HG02870 (cell line): ENCODE results near the gene FBL.

Source experiments
- ATAC-seq: cut with Tn5 transposase; IDR thresholded peaks from one replicate; pipeline ENCODE4 v1.9.1; 2021; ENCODE audit warnings: mild to moderate bottlenecking, moderate library complexity; ENCODE audit not compliant: unreplicated experiment

The FBL gene

DNA sequence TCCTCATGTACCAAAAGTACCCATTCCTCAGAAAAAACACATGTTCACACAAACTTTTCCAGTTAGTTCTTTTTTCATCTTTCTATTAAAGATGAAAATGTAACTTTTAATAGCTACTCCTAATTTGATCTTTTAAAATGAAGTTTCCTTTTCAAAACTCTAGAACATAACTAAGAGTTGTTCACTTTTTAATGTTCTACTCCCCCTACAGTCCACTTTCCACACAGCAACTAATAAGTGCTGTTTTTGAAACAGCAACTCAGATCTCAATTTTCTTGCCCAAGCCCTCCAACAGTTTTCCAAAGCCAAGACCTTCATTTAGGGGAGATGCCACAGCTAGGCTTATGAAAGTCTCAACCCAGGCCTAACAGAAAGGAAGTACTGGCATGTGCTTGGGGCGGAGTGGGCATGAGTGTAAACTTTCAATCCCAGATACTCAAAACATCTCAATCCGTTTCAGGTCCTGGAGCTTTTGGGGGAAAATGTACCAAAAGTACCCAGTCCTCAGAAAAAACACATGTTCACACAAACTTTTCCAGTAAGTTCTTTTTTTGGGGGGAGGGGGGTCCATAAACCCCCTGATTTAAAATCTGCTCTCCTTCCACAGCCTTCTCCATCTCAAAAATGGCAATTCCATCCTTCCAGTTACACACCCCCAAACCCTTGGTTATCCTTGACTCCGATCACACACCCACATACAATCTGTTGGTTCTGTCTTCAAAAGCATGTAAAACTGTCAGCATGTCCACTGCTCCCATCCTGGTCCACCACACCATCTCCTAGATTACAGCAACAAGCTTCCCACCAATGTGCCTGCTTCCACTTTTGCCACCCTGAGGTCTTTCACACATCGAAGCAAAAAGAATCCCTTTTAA is 2.0 kb downstream of the FBL start:
- ATAC-seq: no peak

DNA sequence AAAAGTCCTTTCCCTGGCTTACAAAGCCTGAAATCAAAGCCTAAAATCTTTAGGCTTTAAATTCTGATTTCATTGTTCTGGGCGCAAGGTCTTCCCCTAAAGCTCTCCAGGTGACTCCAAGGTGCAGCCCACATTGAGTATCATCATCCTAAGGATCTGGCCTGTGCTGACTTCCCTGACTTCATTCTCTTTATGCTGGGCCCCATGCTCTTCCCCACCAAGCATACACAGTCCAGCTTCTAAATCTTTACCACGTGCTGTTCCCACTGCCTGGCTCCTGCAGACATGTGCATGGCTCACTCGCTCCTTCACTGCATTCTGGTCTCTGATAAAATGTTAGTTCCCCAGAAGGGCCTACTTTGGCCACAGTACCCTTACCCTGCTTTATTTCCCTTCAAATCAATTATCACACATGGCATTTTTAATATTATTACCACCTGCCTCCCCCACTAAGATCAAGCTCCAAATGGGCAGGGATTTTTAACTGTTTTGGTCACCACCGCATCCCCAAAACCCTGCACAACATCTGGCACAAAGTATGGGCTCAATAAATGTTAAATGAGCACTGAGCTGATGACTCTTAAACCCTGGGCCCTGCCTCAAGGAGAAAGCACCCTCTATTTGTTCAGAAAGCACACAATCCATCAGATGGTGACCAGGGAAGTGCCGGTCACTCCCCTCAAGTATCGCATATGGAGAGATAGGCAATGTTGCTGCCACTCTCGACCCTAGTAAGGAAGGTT is 3.3 kb downstream of the FBL start:
- no peak for ATAC-seq

DNA sequence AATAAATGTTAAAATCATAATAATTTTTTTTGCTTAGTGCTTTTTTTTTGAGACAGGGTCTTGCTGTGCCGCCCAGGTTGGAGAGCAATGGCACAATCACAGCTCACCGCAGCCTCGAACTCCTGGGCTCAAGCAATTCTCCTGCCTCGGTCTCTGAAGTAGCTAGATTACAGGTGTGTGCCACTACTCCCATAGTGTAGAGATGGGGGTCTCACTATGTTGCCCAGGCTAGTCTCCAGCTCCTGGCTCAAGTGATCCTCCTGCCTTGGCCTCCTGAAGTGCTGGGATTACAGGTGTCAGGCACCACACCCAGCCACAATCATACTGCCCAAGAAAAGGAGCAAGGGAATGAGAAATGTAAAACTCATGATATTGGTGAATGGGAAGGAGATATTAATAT is 5.1 kb downstream of the FBL start:
- no peak for ATAC-seq

DNA sequence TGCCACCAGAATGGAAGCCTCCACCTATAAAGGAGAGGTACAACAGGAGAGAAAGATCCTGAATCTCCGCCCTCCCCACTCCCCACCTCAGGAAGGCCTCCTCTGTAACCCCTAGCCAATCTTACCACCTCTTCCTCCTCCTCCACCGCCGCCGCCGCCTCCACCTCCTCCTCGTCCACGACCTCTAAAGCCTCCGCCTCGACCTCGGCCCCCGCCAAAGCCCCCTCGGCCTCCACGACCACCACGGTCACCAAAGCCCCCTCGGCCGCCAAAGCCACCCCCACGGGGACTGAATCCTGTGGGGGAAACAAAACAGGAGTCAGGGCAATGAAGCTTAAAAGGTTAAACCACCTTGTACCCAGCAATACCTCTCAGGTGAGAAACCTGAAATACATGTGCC is 5.7 kb downstream of the FBL start:
- no peak for ATAC-seq

DNA sequence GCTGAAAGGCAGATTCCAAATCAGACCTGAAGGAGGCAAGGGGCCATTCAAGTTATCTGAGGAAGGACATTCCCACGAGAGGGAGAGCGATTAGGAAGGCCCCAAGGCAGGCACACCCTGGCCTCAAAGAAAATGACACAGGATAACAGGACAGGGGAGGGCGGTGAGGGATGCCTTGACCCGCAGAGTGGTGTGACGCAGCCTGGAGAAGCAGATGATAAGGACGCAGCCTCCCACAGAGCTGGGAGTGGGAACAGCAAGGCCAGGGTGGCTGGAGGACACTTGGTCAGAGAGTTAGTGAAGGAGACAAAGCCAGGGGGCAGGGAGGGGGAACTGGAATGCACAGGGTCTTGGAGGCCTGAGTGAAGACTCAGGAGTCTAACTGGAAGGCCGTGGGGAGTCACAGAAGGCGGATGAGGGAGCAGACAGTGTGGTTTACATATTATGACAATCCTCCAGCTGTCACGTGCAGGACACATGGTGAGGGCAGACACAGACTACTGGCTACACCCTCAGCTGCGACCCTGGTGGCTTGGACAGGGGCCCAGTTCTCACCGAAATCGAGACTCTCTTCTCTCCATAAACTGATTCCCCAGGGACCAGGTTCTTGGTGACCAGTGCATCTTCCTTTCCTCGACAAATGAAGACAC is 6.4 kb downstream of the FBL start:
- ATAC-seq: no peak

DNA sequence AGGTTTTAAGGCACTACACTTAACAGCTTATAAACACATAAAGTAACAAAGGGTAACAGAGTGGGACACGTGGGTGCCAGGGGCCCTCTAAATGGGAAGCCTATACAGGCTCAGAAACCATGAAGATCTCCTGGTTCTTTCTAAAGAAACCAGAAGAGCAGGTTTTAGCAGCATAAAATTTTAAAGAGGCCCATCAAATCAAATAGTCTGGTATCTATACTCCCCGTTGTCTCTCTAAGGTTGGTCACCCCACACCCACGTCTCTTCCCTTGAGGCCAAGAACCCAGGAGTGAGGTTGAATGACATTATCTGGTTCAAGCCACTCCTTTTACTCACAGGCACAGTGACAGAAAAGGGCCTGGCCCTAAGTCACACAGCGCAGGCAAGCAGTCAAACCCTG is 7.6 kb downstream of the FBL start:
- ATAC-seq: no peak

DNA sequence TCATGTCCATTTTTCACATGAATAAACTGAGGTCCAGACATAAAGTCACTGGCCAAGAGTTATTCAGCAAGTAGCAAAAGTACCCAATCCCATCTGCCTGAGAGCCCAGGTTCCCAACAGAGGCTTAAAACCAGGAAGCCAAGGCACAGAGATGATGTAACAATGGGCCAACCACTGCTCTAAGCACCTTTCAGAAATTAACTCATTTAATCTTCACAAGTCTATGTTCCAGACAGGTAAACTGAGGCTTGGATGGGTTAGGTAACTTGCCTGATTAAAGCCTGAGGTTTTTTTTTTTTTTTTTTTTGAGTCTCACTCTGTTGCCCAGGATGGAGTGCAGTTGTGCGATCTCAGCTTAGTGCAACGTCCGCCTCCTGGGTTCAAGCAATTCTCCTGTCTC is 8.2 kb downstream of the FBL start:
- no peak for ATAC-seq

DNA sequence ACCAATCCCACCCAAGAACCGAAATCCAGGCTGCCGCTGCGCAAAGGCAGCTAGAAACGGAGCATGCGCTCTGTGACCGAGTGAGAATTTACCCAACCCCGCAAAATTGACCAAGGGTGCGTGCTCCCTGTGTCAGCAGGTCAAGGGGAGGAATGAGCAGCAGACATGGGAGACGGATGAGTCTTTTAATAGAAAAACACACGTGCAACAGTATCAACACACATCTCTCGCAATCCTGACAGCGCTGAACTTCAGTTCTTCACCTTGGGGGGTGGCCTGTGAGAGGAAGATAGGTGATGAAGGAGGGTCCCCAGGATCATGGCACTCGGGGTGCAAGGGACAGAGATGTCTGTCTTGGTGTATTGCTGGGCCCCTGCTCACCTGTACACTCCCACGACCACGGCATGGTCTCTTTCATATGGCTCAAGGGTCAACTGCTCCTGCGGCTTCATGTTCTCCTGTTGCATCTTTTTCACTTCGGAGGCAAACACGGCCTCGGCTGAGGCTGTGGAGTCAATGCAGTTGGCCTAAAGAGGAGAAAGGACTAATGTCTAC is 11.8 kb downstream of the FBL start:
- ATAC-seq: no peak

DNA sequence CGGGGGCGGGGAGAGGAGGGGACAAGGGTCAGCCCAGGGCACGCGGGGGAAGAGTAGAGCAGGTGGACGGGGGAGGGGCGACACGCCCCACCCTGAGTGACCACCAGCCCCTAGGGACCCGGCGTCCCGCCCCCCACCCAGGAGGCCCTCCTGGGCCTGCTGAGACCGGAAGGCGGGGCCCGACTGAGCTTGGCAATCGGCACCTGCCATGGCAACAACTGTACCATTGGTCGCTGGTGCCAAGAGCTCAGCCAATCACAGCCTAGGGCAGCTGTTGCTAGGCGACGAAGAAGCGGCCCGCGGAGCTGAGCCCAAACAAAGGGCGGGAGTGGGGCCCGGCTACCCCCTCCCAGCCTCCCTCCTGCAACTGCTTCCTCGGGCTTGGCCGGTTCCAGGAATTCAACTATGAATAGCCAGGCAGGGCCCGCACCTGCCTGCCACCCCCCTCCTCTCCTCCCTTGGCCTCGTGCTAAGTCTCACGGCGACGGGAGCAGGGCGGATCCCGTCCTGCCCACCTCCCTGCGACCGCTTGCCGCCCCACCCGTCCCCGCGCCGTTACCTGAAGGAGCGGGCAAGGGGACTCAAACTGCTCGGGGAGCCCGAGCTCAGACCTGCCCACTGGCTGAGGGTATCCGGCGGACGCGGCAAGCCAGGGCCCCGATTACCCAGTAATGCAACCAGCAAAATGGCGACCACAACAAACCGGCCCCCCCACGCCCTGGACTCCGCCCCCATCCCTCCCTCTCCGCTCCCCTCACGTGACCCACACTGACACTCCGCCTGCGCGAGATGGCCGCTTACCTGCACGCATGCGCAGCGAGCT is 12.5 kb downstream of the FBL start, which contains the start of gene DYRK1B:
Gene DYRK1B (minus strand): TSS at position 699 of the 823 bp plus-strand sequence. CDS start 2,295 bp downstream, outside the sequence.
- peak; percentile 81 for ATAC-seq

DNA sequence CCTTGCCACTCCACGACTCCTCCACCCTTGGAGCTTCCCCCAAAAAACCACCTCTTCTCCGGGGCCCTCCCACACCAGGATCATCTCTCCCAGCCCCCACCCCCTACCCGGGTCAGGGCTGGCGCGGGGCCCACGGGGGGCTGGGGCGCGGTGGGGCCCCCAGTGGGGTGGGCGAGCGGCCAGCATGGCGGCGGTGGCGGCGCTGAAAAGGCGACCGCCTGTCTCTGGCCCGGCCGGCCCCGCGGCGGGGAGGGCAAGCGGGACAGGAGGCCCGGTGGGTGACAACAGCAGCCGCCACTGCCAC is 13.1 kb downstream of the FBL start:
- ATAC-seq: no peak

DNA sequence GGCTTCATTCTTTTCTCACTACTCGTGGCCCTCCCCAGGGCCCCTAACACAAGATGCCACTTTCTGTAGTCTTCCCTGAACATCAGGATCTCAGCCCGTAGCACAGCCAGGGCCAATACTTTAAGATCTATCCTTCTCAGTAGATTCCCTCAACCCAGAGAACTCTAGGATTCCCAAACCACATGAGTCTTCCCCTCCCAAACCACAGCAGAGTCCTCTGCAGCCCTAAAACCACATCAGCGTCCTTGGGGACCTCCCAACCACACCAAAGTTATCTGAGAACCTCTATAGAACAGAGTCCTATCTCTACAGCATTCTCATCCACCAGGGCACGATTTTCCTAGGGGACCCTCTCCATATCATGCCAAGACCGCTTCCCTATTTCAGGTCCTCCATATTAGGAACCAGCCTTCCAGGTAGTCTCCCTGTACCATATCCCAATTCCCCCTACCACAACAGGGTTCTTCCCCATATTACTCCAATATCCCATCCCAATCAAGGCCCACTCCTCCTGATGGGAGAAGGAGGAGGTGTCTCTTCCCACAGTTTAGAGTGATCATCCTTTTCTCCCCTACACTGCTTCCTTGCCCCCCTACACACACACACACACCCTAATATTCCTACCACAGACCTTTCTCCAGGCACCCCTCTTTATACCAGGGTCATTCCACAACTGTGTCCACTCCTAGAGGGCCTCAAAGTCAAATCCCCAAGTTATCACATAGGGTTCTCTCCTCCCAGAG is 13.7 kb downstream of the FBL start:
- ATAC-seq: no peak

DNA sequence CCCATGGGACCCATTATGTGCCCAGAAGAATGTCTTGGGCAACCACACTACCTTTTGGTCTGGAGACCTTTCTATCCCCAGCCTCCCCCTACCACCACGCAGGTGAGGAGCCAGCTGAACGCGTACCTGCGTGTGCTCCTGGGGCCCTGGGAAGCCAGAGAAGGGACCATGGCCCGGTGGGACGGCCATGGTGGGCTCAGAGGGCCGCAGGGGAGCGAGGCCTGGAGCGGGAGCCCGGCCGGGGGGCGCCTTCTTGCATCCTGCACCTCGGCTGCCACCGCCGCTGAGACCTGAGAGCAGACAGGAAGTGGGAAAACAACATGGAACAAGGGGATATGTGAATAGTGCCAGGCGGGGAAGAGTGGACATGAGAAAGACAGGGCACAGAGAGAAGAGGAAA is 14.5 kb downstream of the FBL start:
- ATAC-seq: no peak

DNA sequence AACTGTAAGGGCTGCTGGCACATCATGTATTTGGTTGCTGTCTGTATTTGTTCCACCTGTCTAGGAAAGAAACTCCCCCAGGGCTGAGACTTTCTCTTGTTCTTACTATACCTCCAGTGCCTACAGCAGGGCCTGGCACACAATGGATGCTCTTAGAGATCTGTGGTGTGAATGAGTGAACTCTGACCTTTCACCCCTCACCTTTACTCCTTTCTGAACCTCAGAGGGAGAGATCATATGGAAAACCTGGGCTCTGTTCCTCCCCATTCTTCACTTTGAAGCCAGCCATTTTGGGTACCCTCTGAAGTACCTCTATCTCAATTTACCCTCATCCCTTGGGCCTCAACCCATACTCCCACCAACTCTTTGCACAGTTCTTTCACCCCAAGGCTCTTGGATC is 15.3 kb downstream of the FBL start:
- ATAC-seq: no peak

DNA sequence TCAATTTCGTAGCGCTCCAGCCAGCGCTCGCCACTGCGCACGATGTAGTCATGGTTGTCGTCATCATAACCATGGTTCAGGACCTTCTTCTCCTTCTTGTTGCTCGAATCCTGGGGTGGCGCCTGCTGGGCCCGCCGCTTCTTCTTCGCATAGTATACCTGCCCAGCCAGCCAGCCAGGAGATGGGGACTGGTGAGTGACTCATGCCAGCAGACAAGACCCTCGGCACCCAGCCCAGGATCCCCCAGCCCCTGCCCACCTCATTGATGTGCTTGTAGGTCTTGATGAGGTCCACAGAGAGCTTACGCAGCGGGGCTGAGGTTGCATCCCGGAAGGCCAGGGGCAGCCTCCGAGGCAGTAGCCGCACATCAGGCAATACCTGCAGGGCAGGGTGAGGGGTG is 15.8 kb downstream of the FBL start:
- ATAC-seq: no peak

DNA sequence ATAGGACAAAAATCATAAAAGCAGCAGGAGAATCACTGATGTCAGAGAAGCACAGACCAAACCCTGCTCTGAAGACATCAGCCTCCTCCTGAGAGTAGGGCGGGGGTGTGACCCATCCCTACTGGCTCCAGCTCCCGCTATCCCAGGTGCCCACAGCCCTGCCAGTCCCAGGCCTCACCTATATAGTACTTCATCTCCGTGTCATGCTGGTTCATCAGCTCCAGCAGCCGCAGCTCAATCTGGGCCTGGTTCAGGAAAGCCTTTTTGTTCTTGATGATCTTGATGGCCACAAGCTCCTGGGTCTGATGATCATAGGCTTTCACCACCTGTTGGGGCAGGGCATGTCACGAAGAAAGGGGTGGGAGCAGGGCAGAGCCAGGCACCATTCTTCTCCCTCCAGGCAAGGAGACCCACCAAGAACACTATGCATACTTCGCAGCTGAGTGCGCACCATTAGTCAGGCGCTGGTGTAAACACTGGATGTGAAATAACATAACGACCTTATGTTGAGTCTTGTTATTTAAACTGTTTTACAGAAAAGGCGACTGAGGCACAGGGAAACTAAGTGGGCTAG is 16.4 kb downstream of the FBL start:
- ATAC-seq: no peak

DNA sequence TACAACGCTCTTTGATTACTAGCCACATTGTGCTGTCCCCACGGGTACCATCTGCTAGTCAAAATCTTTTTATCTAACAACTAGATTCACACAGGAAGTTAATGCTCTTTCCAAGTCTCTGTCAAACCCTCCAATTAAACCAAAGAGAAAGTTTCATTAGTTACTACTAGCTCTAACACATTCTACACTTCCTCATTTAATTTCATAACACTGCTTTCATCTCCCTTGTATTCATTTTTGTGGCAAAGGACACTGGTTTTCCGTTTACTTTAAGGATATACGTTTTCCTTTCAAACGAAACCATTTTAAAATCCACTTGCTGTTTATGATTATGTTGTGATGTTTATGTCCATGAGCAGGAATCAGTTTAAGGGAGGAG is 17.5 kb downstream of the FBL start:
- ATAC-seq: no peak

DNA sequence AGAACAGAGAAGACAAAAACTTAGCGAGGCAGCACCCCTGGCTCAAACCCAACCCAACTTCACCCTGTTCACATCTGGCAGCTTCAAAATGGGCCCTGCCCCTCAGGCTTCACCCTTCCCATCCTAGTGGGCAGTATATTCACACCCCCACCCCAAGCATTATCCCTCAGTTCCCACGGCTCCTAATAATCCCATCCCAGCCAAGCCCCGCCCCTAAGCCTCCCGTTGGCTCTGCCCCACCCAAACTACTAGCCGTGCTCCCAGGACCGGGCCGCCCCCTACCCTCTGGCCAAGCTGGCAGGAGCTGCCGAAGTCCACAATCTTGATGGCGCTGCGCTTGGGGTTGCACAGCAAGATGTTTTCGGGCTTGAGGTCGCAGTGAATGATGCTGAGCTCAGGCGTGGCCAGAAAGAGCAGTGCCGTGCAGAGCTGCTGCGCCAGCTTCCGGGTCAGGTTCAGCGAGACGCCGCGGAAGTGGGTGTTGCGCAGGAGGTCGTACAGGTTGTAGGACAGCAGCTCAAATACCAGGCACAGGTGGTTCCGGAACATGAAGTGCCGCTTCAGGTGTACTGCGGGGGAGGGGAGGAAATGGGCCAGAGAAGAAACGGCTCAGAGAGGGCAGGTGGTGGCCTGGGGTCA is 18.0 kb downstream of the FBL start:
- ATAC-seq: no peak

DNA sequence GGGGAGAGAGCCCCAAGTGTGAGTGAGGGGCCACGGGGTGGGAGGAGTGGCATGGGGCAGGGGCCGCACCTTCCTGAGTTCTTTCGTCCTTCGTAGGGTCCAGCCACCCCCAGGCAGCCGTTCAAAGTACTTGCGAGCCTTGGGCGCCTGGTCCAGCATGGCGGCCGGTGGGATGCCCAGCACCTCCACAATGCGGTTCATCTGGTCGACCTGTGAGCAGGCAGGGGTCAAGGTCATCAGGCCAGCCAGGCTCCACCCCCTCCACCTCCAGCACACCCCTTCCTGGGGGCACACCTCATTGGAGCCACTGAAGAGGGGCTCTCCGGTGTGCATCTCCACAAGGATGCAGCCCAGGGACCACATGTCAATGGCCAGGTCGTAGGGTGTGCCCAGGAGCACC is 19.0 kb downstream of the FBL start:
- ATAC-seq: no peak

DNA sequence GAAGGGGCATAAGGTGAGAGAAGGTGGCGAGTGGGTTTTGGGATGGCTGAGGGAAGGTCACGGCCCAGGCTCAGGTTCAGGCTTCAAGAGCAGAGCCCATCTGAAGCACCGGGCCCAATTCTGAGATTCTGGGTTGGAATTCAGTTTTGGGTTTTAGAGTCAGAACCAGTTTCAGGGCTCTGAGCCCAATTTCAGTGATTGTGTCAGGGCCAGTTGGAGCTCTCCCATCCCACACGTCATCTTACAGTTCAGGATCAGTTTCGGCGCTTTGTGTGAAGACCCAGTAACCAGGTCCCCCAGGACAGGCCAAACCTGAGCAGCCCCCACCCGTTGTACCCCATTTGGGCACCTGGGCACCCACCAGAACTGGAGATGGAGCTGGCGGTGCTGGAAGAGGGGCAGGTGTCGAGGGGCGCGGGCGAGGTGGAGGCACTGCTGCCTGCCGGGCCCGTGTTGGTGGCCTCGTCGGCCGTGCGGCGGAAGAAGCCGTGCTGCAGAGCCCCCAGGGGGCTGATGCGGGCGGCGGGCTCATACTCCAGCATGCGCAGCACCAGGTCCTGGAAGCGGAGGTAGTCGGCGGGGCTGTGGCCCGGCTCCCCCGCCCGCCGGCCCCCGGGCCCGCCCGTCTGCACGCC is 19.8 kb downstream of the FBL start:
- no peak for ATAC-seq
